ENCODE measurements around the gene BMI1.

Gene BMI1

GRCh38 chr10:22324413-22324812, 3.5 kb downstream of the BMI1 start:
- Histone ChIP-seq H4K20me1 (ENCODE audit: insufficient read depth, low read length) (peaks cover 25% of the 10 kb centered on the region), H3K4me1 (ENCODE audit: insufficient read depth, low read length) (peaks cover 54% of the 10 kb centered on the region), H3K27ac (ENCODE audit: low read length) (no peak overlapping the region), H3K4me2 (ENCODE audit: insufficient read depth, low read length) (peak overlapping the region; percentile 73), H3K4me3 (ENCODE audit: low read depth in 1 of 2, low read length in 2 of 2) (peak overlapping the region in 1 of 2 experiments; percentile 67; a peak in 2 of 4 replicates), H3K9me3 (ENCODE audit: insufficient read depth, low read length, severe bottlenecking) (peaks cover 3% of the 10 kb centered on the region), H2AFZ (ENCODE audit: low read depth, low read length) (no peak overlapping the region), H3K9ac (ENCODE audit: low read depth, low read length) (peak overlapping the region; percentile 56; the same call in 1 of the 2 replicates), H3K36me3 (ENCODE audit: insufficient read depth, low read length) (peaks cover 32% of the 10 kb centered on the region), H3K27me3 (ENCODE audit: insufficient read depth, low read length, poor library complexity) (peaks cover 29% of the 10 kb centered on the region), H3K79me2 (ENCODE audit: insufficient read depth, low read length) (peaks cover 44% of the 10 kb centered on the region)
- DNase-seq: no peak
- no peak for TF ChIP-seq CTCF (IDR thresholded peaks at IDR 0.05; ENCODE audit: borderline replicate concordance, extremely low read depth, low read length, poor library complexity, severe bottlenecking)
- TF ChIP-seq EZH2 (IDR thresholded peaks at IDR 0.05; ENCODE audit: borderline replicate concordance, low read depth, low read length, severe bottlenecking): no peak
- no peak for ATAC-seq (ENCODE audit: insufficient read depth, low read depth)

- peaks cover 28% of the 10 kb centered on the region for H3K27me3 ChIP-seq (ENCODE audit: insufficient read depth, low read length, poor library complexity)
- H4K20me1 ChIP-seq (ENCODE audit: insufficient read depth, low read length): peaks cover 25% of the 10 kb centered on the region
- peaks cover 44% of the 10 kb centered on the region for H3K79me2 ChIP-seq (ENCODE audit: insufficient read depth, low read length)
- TF ChIP-seq CTCF (IDR thresholded peaks at IDR 0.05; ENCODE audit: borderline replicate concordance, extremely low read depth, low read length, poor library complexity, severe bottlenecking): no peak
- no peak for ATAC-seq (ENCODE audit: insufficient read depth, low read depth)
- H3K36me3 ChIP-seq (ENCODE audit: insufficient read depth, low read length): peaks cover 37% of the 10 kb centered on the region
- no peak for DNase-seq
- peak overlapping the region; percentile 59; the same call in 1 of the 2 replicates for H2AFZ ChIP-seq (ENCODE audit: low read depth, low read length)
- peak overlapping the region; percentile 56 for H3K9ac ChIP-seq (ENCODE audit: low read depth, low read length)
- peak overlapping the region; percentile 37 to 67 for H3K4me3 ChIP-seq (ENCODE audit: low read depth in 1 of 2, low read length in 2 of 2)
- H3K4me2 ChIP-seq (ENCODE audit: insufficient read depth, low read length): peak overlapping the region; percentile 73
- peaks cover 3% of the 10 kb centered on the region for H3K9me3 ChIP-seq (ENCODE audit: insufficient read depth, low read length, severe bottlenecking)
- H3K27ac ChIP-seq (ENCODE audit: low read length): peak overlapping the region; percentile 50; the same call in 1 of the 2 replicates
- peaks cover 50% of the 10 kb centered on the region for H3K4me1 ChIP-seq (ENCODE audit: insufficient read depth, low read length)
Observed at GRCh38 chr10:22324893-22325271, 4.0 kb downstream of the BMI1 start.

GRCh38 chr10:22325272-22326144, 4.6 kb downstream of the BMI1 start:
- Histone ChIP-seq H3K9me3 (ENCODE audit: insufficient read depth, low read length, severe bottlenecking) (peaks cover 3% of the 10 kb centered on the region), H3K4me1 (ENCODE audit: insufficient read depth, low read length) (peaks cover 45% of the 10 kb centered on the region), H3K4me3 (ENCODE audit: low read depth in 1 of 2, low read length in 2 of 2) (peak overlapping the region; percentile 37 to 67), H3K36me3 (ENCODE audit: insufficient read depth, low read length) (peaks cover 41% of the 10 kb centered on the region), H3K27ac (ENCODE audit: low read length) (peak overlapping the region; percentile 50; the same call in 1 of the 2 replicates), H2AFZ (ENCODE audit: low read depth, low read length) (peak overlapping the region; percentile 67), H3K27me3 (ENCODE audit: insufficient read depth, low read length, poor library complexity) (peaks cover 26% of the 10 kb centered on the region), H3K4me2 (ENCODE audit: insufficient read depth, low read length) (peak overlapping the region; percentile 73), H4K20me1 (ENCODE audit: insufficient read depth, low read length) (peaks cover 25% of the 10 kb centered on the region), H3K79me2 (ENCODE audit: insufficient read depth, low read length) (peaks cover 44% of the 10 kb centered on the region), H3K9ac (ENCODE audit: low read depth, low read length) (peak overlapping the region; percentile 56)
- no peak for TF ChIP-seq EZH2 (IDR thresholded peaks at IDR 0.05; ENCODE audit: borderline replicate concordance, low read depth, low read length, severe bottlenecking)
- no peak for TF ChIP-seq CTCF (IDR thresholded peaks at IDR 0.05; ENCODE audit: borderline replicate concordance, extremely low read depth, low read length, poor library complexity, severe bottlenecking)
- DNase-seq: peak; percentile 74
- peak; percentile 44 for ATAC-seq (ENCODE audit: insufficient read depth, low read depth)

All from DND-41 (cell line).